HEK293 (cell line): ENCODE results near the gene VWA5A.

Experiments used
- CTCF ChIA-PET: fragments of 350-600 bp; formaldehyde crosslinking; extraction: SDS; loops from one replicate; lab custom pipeline; 2021; ENCODE audit warnings: antibody characterized with exemption; lab: Yijun Ruan, JAX
- POLR2A ChIA-PET: fragments of 300-600 bp; formaldehyde crosslinking; extraction: SDS; loops from one replicate; lab custom pipeline; 2020; ENCODE audit warnings: antibody characterized with exemption, inconsistent platforms; lab: Yijun Ruan, JAX
- H3K27ac ChIP-seq: fragments of 200-500 bp; sonication (Bioruptor generic); 2 replicates; pipeline ENCODE4 v1.5.1; 2014; ENCODE audit warnings: low read depth, low read length, control low read depth, inconsistent platforms; ENCODE audit errors: extremely low read depth
- H3K36me3 ChIP-seq, 2 experiments: fragments of 200-500 bp in 1 of 2; sonication (Bioruptor generic) in 1 of 2; 1 replicate in 1 of 2; 2 replicates in 1 of 2; pipeline ENCODE4 v1.5.1; 2014 to 2017; ENCODE audit warnings: inconsistent platforms in 2 of 2, low read length in 2 of 2; ENCODE audit not compliant: control insufficient read depth in 2 of 2, insufficient read depth in 1 of 2
- H3K4me1 ChIP-seq: fragments of 200-500 bp; sonication (Bioruptor generic); 2 replicates; pipeline ENCODE4 v1.5.1; 2014; ENCODE audit warnings: mild to moderate bottlenecking, low read length, inconsistent platforms; ENCODE audit not compliant: control insufficient read depth, insufficient read depth
- H3K4me3 ChIP-seq: 2 replicates; pipeline ENCODE4 v1.5.1; 2011; ENCODE audit warnings: low read depth, mild to moderate bottlenecking, control low read depth, low read length, moderate library complexity
- H3K9me3 ChIP-seq: fragments of 200-500 bp; sonication (Bioruptor generic); 2 replicates; pipeline ENCODE4 v1.5.1; 2014; ENCODE audit warnings: low read depth, low read length, inconsistent platforms; ENCODE audit not compliant: control insufficient read depth, insufficient read depth
- BCL11B ChIP-seq: fragments of 450-650 bp; formaldehyde crosslinking; IDR thresholded peaks from 2 replicates; pipeline ENCODE4 v1.5.1; 2016; ENCODE audit warnings: low read depth, missing biosample characterization, missing genetic modification characterization
- GLIS2 ChIP-seq: fragments of 450-650 bp; formaldehyde crosslinking; IDR thresholded peaks from 2 replicates; pipeline ENCODE4 v1.5.1; 2016; ENCODE audit warnings: missing biosample characterization, missing genetic modification characterization
- HOXD13 ChIP-seq: sonication (generic); formaldehyde crosslinking; IDR thresholded peaks from 2 replicates; pipeline ENCODE4 v1.8.0; 2022; ENCODE audit warnings: missing genetic modification reagents, borderline replicate concordance
- KLF8 ChIP-seq: fragments of 450-650 bp; formaldehyde crosslinking; IDR thresholded peaks from 2 replicates; pipeline ENCODE4 v1.5.1; 2016; ENCODE audit warnings: missing biosample characterization, missing genetic modification characterization
- SETDB1 ChIP-seq: IDR thresholded peaks from one replicate; pipeline ENCODE4 v1.6.1; 2017; ENCODE audit warnings: mild to moderate bottlenecking, low read length, moderate library complexity, mixed read lengths; ENCODE audit not compliant: insufficient read length
- SP7 ChIP-seq: fragments of 450-650 bp; formaldehyde crosslinking; IDR thresholded peaks from 2 replicates; pipeline ENCODE4 v1.5.1; 2016; ENCODE audit warnings: missing biosample characterization, missing genetic modification characterization
- TRIM28 ChIP-seq: IDR thresholded peaks from 2 replicates; pipeline ENCODE4 v1.6.1; 2011; ENCODE audit warnings: low read length, control low read depth, borderline replicate concordance
- YY1 ChIP-seq: fragments of 450-650 bp; formaldehyde crosslinking; IDR thresholded peaks from 2 replicates; pipeline ENCODE4 v1.5.1; 2018; ENCODE audit warnings: missing biosample characterization, missing genetic modification characterization
- YY2 ChIP-seq: fragments of 450-650 bp; formaldehyde crosslinking; IDR thresholded peaks from 2 replicates; pipeline ENCODE4 v1.5.1; 2016; ENCODE audit warnings: missing biosample characterization, missing genetic modification characterization
- ZNF10 ChIP-seq: fragments of 450-650 bp; formaldehyde crosslinking; IDR thresholded peaks from 2 replicates; pipeline ENCODE4 v1.5.1; 2017; ENCODE audit warnings: missing biosample characterization, missing genetic modification characterization
- ZNF112 ChIP-seq: fragments of 450-650 bp; formaldehyde crosslinking; IDR thresholded peaks from 2 replicates; pipeline ENCODE4 v1.5.0; 2017; ENCODE audit warnings: missing biosample characterization, missing genetic modification characterization
- ZNF133 ChIP-seq: fragments of 450-650 bp; formaldehyde crosslinking; IDR thresholded peaks from 2 replicates; pipeline ENCODE4 v1.5.1; 2016; ENCODE audit warnings: missing biosample characterization, missing genetic modification characterization
- ZNF140 ChIP-seq: fragments of 450-650 bp; formaldehyde crosslinking; IDR thresholded peaks from 2 replicates; pipeline ENCODE4 v1.5.1; 2016; ENCODE audit warnings: missing biosample characterization, missing genetic modification characterization
- ZNF202 ChIP-seq: fragments of 450-650 bp; formaldehyde crosslinking; IDR thresholded peaks from 2 replicates; pipeline ENCODE4 v1.5.1; 2016; ENCODE audit warnings: missing biosample characterization, missing genetic modification characterization, borderline replicate concordance
- ZNF221 ChIP-seq: fragments of 450-650 bp; formaldehyde crosslinking; IDR thresholded peaks from 2 replicates; pipeline ENCODE4 v1.5.1; 2017; ENCODE audit warnings: missing biosample characterization, missing genetic modification characterization, borderline replicate concordance
- ZNF266 ChIP-seq: fragments of 450-650 bp; formaldehyde crosslinking; IDR thresholded peaks from 2 replicates; pipeline ENCODE4 v1.5.1; 2016; ENCODE audit warnings: missing biosample characterization, missing genetic modification characterization, low read depth
- ZNF292 ChIP-seq: fragments of 450-650 bp; formaldehyde crosslinking; IDR thresholded peaks from 2 replicates; pipeline ENCODE4 v1.5.1; 2016; ENCODE audit warnings: low read depth, missing biosample characterization, missing genetic modification characterization, borderline replicate concordance
- ZNF391 ChIP-seq: fragments of 450-650 bp; formaldehyde crosslinking; IDR thresholded peaks from 2 replicates; pipeline ENCODE4 v1.5.1; 2016; ENCODE audit warnings: low read depth, missing biosample characterization, missing genetic modification characterization, borderline replicate concordance
- ZNF530 ChIP-seq: fragments of 450-650 bp; formaldehyde crosslinking; IDR thresholded peaks from 2 replicates; pipeline ENCODE4 v1.5.1; 2016; ENCODE audit warnings: low read depth, missing biosample characterization, missing genetic modification characterization
- ZNF621 ChIP-seq: fragments of 450-650 bp; formaldehyde crosslinking; IDR thresholded peaks from 2 replicates; pipeline ENCODE4 v1.5.1; 2017; ENCODE audit warnings: missing biosample characterization, missing genetic modification characterization
- ZNF664 ChIP-seq: fragments of 450-650 bp; formaldehyde crosslinking; IDR thresholded peaks from 2 replicates; pipeline ENCODE4 v1.5.1; 2016; ENCODE audit warnings: missing biosample characterization, missing genetic modification characterization
- TF ChIP-seq, protein P1 (sequence below): fragments of 450-650 bp; IDR thresholded peaks from 2 replicates; pipeline ENCODE4 v1.5.1; 2018; ENCODE audit warnings: missing biosample characterization, mild to moderate bottlenecking, missing genetic modification characterization
- TF ChIP-seq, protein P2 (sequence below): fragments of 450-650 bp; formaldehyde crosslinking; IDR thresholded peaks from 2 replicates; pipeline ENCODE4 v1.5.1; 2016; ENCODE audit warnings: missing biosample characterization, missing genetic modification characterization
- TF ChIP-seq, protein P3 (sequence below): fragments of 450-650 bp; formaldehyde crosslinking; IDR thresholded peaks from 2 replicates; pipeline ENCODE4 v1.5.1; 2016; ENCODE audit warnings: missing biosample characterization, missing genetic modification characterization, low read depth
- TF ChIP-seq, protein P4 (sequence below): fragments of 450-650 bp; formaldehyde crosslinking; IDR thresholded peaks from 2 replicates; pipeline ENCODE4 v1.5.1; 2016; ENCODE audit warnings: missing biosample characterization, missing genetic modification characterization
- TF ChIP-seq, protein P5 (sequence below): fragments of 450-650 bp; formaldehyde crosslinking; IDR thresholded peaks from 2 replicates; pipeline ENCODE4 v1.5.1; 2017; ENCODE audit warnings: missing biosample characterization, missing genetic modification characterization

Gene VWA5A

DNA sequence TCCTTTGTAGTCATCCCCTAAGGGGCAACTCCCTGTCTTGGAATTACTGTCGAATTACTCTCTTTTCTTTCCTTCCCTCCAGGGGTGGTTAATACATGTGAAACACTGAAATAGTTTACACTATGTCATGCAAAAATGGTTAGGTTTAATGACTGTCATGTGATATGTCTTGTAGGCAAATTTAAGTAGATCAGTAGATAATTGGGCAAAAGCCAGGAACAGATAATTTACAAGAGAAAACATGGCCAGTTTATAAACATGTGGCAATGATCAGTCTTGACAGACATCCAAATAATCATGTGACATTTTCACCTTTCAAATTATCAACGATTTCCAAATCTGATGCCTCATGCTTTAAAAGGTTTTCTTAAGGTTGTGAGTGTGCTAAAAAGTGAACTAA lies 3.9 kb downstream of the VWA5A start:
- no peak overlapping the region for H3K27ac ChIP-seq
- TF ChIP-seq SETDB1, result no peak
- TF ChIP-seq ZNF664 (tag by site-specific recombination), result no peak
- TF ChIP-seq, protein P1, sequence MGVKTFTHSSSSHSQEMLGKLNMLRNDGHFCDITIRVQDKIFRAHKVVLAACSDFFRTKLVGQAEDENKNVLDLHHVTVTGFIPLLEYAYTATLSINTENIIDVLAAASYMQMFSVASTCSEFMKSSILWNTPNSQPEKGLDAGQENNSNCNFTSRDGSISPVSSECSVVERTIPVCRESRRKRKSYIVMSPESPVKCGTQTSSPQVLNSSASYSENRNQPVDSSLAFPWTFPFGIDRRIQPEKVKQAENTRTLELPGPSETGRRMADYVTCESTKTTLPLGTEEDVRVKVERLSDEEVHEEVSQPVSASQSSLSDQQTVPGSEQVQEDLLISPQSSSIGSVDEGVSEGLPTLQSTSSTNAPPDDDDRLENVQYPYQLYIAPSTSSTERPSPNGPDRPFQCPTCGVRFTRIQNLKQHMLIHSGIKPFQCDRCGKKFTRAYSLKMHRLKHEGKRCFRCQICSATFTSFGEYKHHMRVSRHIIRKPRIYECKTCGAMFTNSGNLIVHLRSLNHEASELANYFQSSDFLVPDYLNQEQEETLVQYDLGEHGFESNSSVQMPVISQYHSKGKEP (tag by site-specific recombination), result no peak
- POLR2A ChIA-PET, result no interaction called here
- H3K36me3 ChIP-seq, result peaks cover 0 to 44% of the 10 kb centered on the region in 2 experiments; a peak in 1 of 3 replicates
- CTCF ChIA-PET, result interaction anchor here (1.1 kb wide), 1 partner anchor 33 kb away, joined by 3 read pairs; no protein-coding TSS in a partner anchor
- no peaks in the 10 kb centered on the region for H3K4me1 ChIP-seq
- H3K9me3 ChIP-seq, result no peaks in the 10 kb centered on the region
- H3K4me3 ChIP-seq, result no peak overlapping the region

DNA sequence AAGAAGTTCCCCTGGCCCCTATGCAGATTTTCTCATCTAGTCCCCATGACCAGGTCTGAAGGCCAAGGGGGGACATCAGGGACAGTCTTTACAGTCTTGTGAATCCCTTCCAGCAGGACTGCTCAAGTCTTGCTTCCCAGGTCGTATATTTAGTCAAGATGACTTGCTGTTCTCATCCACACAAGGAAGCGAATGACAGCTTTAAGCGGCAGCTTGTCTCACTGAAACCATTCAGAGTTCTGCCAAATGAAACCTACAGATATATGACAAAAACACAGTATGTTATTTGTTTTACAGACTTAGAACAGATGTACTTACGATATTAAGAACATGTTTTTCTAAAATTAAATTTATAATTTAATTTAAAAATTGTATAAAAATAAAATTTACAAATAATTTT lies 5.6 kb downstream of the VWA5A start:
- Histone ChIP-seq H3K4me3 (no peak overlapping the region), H3K4me1 (no peaks in the 10 kb centered on the region), H3K27ac (no peak overlapping the region), H3K36me3 (peaks cover 0 to 49% of the 10 kb centered on the region in 2 experiments; a peak in 1 of 3 replicates), H3K9me3 (no peaks in the 10 kb centered on the region)
- POLR2A ChIA-PET, result no interaction called here
- TF ChIP-seq ZNF266 (no peak), YY2 (tag by site-specific recombination) (no peak), ZNF10 (tag by site-specific recombination) (no peak), TRIM28 (no peak), SP7 (no peak), ZNF292 (tag by site-specific recombination) (no peak), ZNF202 (tag by site-specific recombination) (no peak), ZNF140 (tag by site-specific recombination) (no peak), ZNF133 (tag by site-specific recombination) (no peak), ZNF112 (no peak)
- TF ChIP-seq, protein P2, sequence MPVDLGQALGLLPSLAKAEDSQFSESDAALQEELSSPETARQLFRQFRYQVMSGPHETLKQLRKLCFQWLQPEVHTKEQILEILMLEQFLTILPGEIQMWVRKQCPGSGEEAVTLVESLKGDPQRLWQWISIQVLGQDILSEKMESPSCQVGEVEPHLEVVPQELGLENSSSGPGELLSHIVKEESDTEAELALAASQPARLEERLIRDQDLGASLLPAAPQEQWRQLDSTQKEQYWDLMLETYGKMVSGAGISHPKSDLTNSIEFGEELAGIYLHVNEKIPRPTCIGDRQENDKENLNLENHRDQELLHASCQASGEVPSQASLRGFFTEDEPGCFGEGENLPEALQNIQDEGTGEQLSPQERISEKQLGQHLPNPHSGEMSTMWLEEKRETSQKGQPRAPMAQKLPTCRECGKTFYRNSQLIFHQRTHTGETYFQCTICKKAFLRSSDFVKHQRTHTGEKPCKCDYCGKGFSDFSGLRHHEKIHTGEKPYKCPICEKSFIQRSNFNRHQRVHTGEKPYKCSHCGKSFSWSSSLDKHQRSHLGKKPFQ (tag by site-specific recombination), result no peak
- TF ChIP-seq, protein P3, sequence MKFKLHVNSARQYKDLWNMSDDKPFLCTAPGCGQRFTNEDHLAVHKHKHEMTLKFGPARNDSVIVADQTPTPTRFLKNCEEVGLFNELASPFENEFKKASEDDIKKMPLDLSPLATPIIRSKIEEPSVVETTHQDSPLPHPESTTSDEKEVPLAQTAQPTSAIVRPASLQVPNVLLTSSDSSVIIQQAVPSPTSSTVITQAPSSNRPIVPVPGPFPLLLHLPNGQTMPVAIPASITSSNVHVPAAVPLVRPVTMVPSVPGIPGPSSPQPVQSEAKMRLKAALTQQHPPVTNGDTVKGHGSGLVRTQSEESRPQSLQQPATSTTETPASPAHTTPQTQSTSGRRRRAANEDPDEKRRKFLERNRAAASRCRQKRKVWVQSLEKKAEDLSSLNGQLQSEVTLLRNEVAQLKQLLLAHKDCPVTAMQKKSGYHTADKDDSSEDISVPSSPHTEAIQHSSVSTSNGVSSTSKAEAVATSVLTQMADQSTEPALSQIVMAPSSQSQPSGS (tag by site-specific recombination), result no peak
- CTCF ChIA-PET, result interaction anchor here (0.6 to 1.2 kb wide), 2 partner anchors 39 to 74 kb away, joined by 3 to 4 read pairs; no protein-coding TSS in a partner anchor

DNA sequence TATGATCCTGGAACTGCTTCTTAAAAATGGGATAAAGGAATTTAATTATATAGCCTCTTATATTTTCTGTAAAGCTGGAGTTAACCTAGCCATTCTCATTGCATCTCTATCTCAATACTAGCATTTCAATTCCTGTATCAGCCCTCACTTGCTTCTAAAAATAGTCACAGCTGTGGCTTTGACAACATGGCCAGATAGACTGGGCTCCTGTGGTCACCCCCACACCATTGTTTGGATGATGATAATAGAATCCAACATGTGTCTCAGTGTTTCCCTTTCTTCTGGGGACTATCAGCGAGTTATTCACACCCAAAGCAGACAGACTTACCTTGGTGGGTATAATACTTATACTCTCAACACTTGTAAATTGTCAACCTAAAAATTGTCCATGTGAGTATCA lies 6.9 kb downstream of the VWA5A start:
- no peaks in the 10 kb centered on the region for H3K4me1 ChIP-seq
- H3K4me3 ChIP-seq, result no peak overlapping the region
- H3K36me3 ChIP-seq, result peaks cover 0 to 49% of the 10 kb centered on the region in 2 experiments; a peak in 1 of 3 replicates
- CTCF ChIA-PET, result interaction anchor here (1.2 to 1.9 kb wide), 2 partner anchors 50 to 73 kb away, joined by 3 to 7 read pairs; no protein-coding TSS in a partner anchor
- no peak overlapping the region for H3K27ac ChIP-seq
- POLR2A ChIA-PET, result no interaction called here
- H3K9me3 ChIP-seq, result no peaks in the 10 kb centered on the region
- no peak for TF ChIP-seq HOXD13
- no peak for TF ChIP-seq SETDB1
- no peak for TF ChIP-seq ZNF621 (tag by site-specific recombination)
- TF ChIP-seq, protein P4, sequence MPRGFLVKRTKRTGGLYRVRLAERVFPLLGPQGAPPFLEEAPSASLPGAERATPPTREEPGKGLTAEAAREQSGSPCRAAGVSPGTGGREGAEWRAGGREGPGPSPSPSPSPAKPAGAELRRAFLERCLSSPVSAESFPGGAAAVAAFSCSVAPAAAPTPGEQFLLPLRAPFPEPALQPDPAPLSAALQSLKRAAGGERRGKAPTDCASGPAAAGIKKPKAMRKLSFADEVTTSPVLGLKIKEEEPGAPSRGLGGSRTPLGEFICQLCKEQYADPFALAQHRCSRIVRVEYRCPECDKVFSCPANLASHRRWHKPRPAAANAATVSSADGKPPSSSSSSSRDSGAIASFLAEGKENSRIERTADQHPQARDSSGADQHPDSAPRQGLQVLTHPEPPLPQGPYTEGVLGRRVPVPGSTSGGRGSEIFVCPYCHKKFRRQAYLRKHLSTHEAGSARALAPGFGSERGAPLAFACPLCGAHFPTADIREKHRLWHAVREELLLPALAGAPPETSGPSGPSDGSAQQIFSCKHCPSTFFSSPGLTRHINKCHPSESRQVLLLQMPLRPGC, result no peak
- TF ChIP-seq ZNF530 (tag by site-specific recombination), result no peak
- TF ChIP-seq ZNF221 (tag by site-specific recombination), result no peak
- no peak for TF ChIP-seq GLIS2 (tag by site-specific recombination)
- no peak for TF ChIP-seq BCL11B (tag by site-specific recombination)
- TF ChIP-seq, protein P5, sequence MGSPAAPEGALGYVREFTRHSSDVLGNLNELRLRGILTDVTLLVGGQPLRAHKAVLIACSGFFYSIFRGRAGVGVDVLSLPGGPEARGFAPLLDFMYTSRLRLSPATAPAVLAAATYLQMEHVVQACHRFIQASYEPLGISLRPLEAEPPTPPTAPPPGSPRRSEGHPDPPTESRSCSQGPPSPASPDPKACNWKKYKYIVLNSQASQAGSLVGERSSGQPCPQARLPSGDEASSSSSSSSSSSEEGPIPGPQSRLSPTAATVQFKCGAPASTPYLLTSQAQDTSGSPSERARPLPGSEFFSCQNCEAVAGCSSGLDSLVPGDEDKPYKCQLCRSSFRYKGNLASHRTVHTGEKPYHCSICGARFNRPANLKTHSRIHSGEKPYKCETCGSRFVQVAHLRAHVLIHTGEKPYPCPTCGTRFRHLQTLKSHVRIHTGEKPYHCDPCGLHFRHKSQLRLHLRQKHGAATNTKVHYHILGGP (tag by site-specific recombination), result no peak
- no peak for TF ChIP-seq KLF8 (tag by site-specific recombination)
- TF ChIP-seq ZNF391 (tag by site-specific recombination), result no peak
- TF ChIP-seq YY1, result no peak
- no peak for TF ChIP-seq TRIM28
